ENCODE data around the gene GREM2. TPM values are rescaled to one million over a fixed set of nuclear protein-coding genes. Genes with fewer than 3 reads are reported as not detected.

The GREM2 gene
- total and polyA plus RNA-seq, 10 donors = 0.22 to 1.5 (median 0.69) TPM

- WGBS, 5 donors = 69 to 76% (median 75%) methylated on average over 2 of the region's 2 CpGs
These were observed 103.0 kb downstream of the GREM2 start for GRCh38 chr1:240508950-240509349.

GRCh38 chr1:240508201-240508600, 103.8 kb downstream of the GREM2 start:
- DNase-seq = no peak
- intact Hi-C loops (cut with DNase I; ENCODE audit: low total_unique reads) = no loop called here
- no peaks in the 10 kb centered on the region for H3K9me3 ChIP-seq
- H3K4me1 ChIP-seq = no peaks in the 10 kb centered on the region
- no peak overlapping the region for H3K4me3 ChIP-seq
- H3K36me3 ChIP-seq = no peaks in the 10 kb centered on the region
- H3K27ac ChIP-seq = no peak overlapping the region
- WGBS, 5 donors = 65 to 85% (median 69%) methylated on average over 3 of the region's 3 CpGs
- TF ChIP-seq CTCF (IDR thresholded peaks at IDR 0.05 in 8 of 11, conservative IDR thresholded peaks at IDR 0.05 in 3 of 11) (no peak), POLR2A (IDR thresholded peaks at IDR 0.05) (no peak), POLR2AphosphoS5 (IDR thresholded peaks at IDR 0.05) (no peak)
- no peaks in the 10 kb centered on the region for H3K27me3 ChIP-seq (replicated peaks in 1 of 7)

More at GRCh38 chr1:240508950-240509349, 103.0 kb downstream of the GREM2 start:
- Histone ChIP-seq H3K27ac (no peak overlapping the region), H3K4me1 (no peaks in the 10 kb centered on the region), H3K36me3 (no peaks in the 10 kb centered on the region), H3K27me3 (replicated peaks in 1 of 7) (no peaks in the 10 kb centered on the region), H3K9me3 (no peaks in the 10 kb centered on the region), H3K4me3 (no peak overlapping the region)
- intact Hi-C loops (cut with DNase I; ENCODE audit: low total_unique reads) = no loop called here
- DNase-seq = no peak
- TF ChIP-seq CTCF (IDR thresholded peaks at IDR 0.05 in 8 of 11, conservative IDR thresholded peaks at IDR 0.05 in 3 of 11) = no peak
- no peak for TF ChIP-seq POLR2A (IDR thresholded peaks at IDR 0.05)
- TF ChIP-seq POLR2AphosphoS5 (IDR thresholded peaks at IDR 0.05) = no peak

- Histone ChIP-seq H3K9me3 (no peaks in the 10 kb centered on the region), H3K4me3 (no peak overlapping the region), H3K27ac (no peak overlapping the region), H3K36me3 (no peaks in the 10 kb centered on the region), H3K4me1 (no peaks in the 10 kb centered on the region), H3K27me3 (replicated peaks in 1 of 7) (no peaks in the 10 kb centered on the region)
- TF ChIP-seq CTCF (IDR thresholded peaks at IDR 0.05 in 8 of 11, conservative IDR thresholded peaks at IDR 0.05 in 3 of 11) = no peak
- intact Hi-C loops (cut with DNase I; ENCODE audit: low total_unique reads) = no loop called here
- no peak for DNase-seq
- 73 to 79% (median 77%) methylated on average over 4 of the region's 4 CpGs for WGBS, 5 donors
These were observed 105.8 kb downstream of the GREM2 start for GRCh38 chr1:240506176-240506575.

GRCh38 chr1:240503558-240503957, 108.4 kb downstream of the GREM2 start:
- no peak for TF ChIP-seq POLR2AphosphoS5 (IDR thresholded peaks at IDR 0.05)
- no peak for TF ChIP-seq CTCF (IDR thresholded peaks at IDR 0.05 in 8 of 11, conservative IDR thresholded peaks at IDR 0.05 in 3 of 11)
- no peak for TF ChIP-seq POLR2A (IDR thresholded peaks at IDR 0.05)
- intact Hi-C loops (cut with DNase I; ENCODE audit: low total_unique reads) = no loop called here
- H3K9me3 ChIP-seq = no peaks in the 10 kb centered on the region
- no peak overlapping the region for H3K4me3 ChIP-seq
- H3K27ac ChIP-seq = no peak overlapping the region
- 0 to 20% (median 10%) methylated on average over 1 of the region's 1 CpG for WGBS, 5 donors
- H3K36me3 ChIP-seq = no peaks in the 10 kb centered on the region
- DNase-seq = no peak
- H3K4me1 ChIP-seq = no peaks in the 10 kb centered on the region
- no peaks in the 10 kb centered on the region for H3K27me3 ChIP-seq (replicated peaks in 1 of 7)
